Activated CD8-positive, alpha-beta memory T cell treated with anti-CD3 and anti-CD28 coated beads for 36 hours (primary cell): ENCODE measurements around the gene TTC38. TPM values are rescaled to one million over a fixed set of nuclear protein-coding genes. Genes with fewer than 3 reads are reported as not detected.

Source experiments
- CTCF ChIA-PET: fragments of 350-600 bp; sonication (Branson Sonifier 250); formaldehyde crosslinking; loops from one replicate; lab custom pipeline; 2021; ENCODE audit warnings: antibody characterized with exemption; lab: Charles Lee
- POLR2A ChIA-PET: fragments of 350-600 bp; sonication (Branson Sonifier 250); formaldehyde crosslinking; loops from one replicate; lab custom pipeline; 2021; ENCODE audit warnings: antibody characterized with exemption; lab: Charles Lee
- total RNA-seq, 2 experiments: library from RNA; stranded (reverse); gene quantifications; one replicate each; pipeline ENCODE4 v1.2.3, GENCODE V29; 2021

The TTC38 gene
- total RNA-seq, result 10 to 100 TPM; 20.8 to 22.7 TPM

DNA sequence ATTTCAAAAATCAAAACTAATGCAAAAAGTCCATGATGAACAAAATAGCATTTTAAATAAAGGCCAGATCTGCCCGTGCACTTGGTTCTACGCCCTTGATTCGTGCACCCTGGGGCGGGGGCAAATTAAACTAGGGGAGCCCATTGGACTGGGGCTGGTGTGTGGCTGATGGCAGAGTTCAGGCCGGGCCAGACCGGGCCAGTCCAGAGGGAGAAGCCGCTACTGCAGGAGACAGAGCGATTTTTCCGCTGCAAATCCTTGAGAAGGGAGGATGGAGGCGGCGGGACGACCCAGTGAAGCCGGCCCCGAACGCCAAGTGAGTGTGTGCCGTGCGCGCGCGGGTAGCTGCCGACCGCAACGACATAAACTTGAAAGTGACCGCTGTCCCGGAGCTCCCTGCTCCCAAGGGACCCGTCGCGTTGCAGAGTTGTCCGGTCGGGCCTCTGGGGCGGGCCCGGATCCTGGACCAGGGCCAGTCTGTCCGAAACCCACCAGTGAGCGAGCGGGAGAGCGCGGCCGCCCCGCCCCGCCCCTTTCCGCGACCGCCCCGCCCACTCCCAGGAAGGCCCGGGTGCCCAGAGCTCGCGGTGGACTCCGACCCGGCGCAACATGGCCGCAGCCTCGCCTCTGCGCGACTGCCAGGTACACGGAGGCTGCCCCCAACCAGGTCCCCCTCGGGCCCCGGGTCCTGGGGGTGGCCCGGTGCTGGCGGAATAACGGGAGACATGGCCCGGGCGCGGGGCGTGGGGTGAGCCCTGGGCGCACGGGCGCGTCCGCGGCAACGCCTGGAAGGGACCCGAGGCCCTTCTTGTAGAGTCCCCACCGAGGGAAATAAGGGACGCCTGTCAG lies at the start of gene TTC38:
TTC38 (plus strand) TSS at position 578 of the 849 bp plus-strand sequence; CDS start at position 610, 32 bp downstream.
- POLR2A ChIA-PET, result interaction anchor here (0.6 to 1.3 kb wide), 3 partner anchors 20 to 146 kb away, joined by 3 to 5 read pairs (median 3); no protein-coding TSS in a partner anchor

DNA sequence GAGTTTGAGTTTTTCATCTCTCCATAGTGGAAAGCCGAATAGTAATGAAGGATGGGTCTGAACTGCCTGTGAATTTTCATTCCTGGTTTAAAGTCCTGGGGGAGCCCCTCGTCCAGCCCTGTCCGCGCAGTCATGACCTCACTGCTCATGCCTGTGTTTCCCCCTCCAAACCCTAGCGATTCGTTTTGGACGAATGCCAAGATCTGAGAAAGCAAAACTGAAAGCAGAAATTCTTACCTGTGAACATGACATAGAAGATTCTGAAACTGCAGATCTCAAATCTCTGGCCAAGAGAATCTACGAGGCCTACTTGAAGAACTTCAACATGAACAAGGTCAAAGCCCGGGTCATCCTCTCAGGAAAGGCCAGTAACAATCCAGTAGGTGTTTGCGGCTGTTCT lies 48.2 kb upstream of the TTC38 start:
- CTCF ChIA-PET, result no interaction called here
- POLR2A ChIA-PET, result no interaction called here

More for the DNA sequence above, at the start of gene TTC38:
- CTCF ChIA-PET, result interaction anchor here (1.5 kb wide), 1 partner anchor 13 kb away, joined by 6 read pairs; no protein-coding TSS in a partner anchor

DNA sequence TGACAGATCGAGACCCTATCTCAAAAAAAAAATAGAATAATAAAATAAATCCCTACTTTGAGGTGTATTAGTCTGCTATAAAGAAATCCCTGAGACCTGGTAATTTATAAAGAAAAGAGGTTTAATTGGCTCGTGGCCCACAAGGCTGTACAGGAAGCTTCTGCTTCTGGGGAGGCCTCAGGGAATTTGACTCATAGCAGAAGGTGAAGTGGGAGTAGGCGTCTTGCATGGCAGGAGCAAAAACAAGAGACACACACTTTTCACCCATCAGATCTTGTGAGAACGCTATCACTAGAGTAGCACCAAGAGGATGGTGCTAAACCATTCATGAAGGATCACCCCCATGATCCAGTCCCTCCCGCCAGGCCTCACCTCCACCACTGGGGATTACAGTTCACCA lies 46.9 kb upstream of the TTC38 start:
- POLR2A ChIA-PET, result no interaction called here
- CTCF ChIA-PET, result interaction anchor here (0.7 kb wide), 1 partner anchor 87 kb away, joined by 3 read pairs; no protein-coding TSS in a partner anchor

DNA sequence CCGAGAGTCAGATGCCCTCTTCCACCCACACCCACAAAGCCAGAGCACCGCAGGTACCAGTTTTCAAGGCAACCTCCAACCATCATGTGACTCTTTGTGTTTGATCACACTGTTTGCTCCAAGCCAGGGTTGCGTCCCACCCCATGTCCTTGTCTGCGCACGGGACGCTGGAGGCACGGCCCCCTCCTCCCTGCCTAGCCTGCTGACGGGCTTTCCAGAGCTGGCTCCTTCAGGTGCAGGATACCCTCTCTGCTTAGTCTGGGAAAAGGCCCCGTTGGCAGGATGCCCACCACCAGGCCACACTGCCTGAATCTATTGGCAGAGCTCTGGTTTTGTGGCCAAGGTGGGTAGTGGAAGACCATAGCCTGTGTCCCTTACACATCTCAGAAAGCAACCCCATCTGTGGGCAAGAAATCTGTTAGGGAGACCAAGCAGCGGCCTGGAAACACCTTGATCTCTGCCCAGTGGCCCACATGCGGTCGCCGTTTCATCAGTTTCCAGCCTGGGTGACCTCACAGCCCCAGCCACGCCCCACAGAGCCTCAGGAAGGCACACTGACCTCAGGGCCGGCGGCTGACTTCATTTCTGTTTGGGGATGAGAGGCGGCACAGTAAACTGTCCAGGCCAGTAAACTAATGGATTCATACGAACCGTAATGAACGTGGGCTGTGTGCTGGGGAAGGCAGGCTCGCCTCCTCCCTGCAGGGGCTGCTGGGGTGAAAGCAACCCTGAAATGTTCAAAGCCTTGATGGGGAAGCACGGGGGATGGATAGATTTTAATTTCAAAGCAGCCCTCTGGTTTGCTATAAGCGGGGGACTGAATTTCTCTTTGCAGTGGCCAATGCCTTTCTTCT lies 43.5 kb upstream of the TTC38 start:
- POLR2A ChIA-PET, result no interaction called here

DNA sequence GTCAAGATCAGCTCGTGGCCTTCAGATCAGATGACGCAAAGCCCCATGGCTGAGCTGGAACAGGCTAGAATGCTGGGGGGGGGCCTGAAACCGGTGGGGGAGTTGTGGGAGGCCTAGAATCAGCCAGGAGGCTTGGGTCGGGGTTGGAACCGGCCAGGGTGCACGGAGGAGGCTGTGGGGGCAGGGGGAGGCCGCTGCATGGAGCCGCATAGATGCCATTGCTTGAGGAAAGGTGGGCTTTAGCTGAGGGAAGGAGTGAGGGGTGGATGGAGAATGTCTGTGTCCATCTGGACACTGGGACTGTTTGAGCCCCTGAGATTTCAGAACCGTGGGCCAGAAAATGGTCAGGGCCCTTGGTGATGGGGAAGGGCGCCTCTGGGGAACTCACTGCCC lies 42.9 kb upstream of the TTC38 start:
- CTCF ChIA-PET, result interaction anchor here (1.3 kb wide), 1 partner anchor 12 kb away, joined by 3 read pairs; no protein-coding TSS in a partner anchor
- POLR2A ChIA-PET, result no interaction called here

More for the DNA sequence above, 43.5 kb upstream of the TTC38 start:
- CTCF ChIA-PET, result interaction anchor here (1.3 kb wide), 1 partner anchor 11 kb away, joined by 3 read pairs; no protein-coding TSS in a partner anchor

DNA sequence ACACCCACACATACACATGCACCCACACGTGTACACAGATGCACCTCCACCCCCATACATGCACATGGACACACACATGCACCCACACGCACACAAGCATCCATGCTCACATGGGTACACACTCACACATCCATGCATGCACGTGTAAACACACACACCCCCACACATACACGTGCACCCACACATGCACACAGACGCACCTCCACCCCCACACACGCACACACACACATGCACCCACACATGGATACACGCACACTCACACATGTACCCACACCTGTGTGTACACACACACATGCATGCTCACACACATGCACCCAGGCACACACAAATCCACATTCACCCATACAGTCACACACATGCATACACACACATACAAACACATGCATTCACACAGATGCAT lies 42.2 kb upstream of the TTC38 start:
- CTCF ChIA-PET, result no interaction called here
- POLR2A ChIA-PET, result no interaction called here

DNA sequence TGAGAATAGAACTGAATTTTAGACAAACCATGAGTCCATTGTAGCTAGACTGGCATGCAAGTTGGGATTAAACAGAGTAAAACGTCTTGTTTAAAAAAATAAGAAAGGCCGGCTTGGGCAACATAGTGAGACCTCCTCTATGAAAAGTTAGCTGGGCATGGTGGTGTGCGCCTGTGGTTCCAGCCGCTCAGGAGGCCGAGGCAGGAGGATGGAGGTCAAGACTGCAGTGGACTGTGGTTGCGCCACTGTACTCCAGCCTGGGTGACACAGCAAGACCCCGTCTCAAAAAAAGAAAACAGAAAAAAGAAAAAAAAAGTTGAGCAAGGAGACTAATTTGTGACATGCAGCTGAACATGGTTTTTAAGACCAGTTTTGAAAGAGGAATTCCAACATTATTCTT lies 41.2 kb upstream of the TTC38 start:
- POLR2A ChIA-PET, result no interaction called here
- CTCF ChIA-PET, result interaction anchor here (1.3 kb wide), 1 partner anchor 21 kb away, joined by 3 read pairs; no protein-coding TSS in a partner anchor

DNA sequence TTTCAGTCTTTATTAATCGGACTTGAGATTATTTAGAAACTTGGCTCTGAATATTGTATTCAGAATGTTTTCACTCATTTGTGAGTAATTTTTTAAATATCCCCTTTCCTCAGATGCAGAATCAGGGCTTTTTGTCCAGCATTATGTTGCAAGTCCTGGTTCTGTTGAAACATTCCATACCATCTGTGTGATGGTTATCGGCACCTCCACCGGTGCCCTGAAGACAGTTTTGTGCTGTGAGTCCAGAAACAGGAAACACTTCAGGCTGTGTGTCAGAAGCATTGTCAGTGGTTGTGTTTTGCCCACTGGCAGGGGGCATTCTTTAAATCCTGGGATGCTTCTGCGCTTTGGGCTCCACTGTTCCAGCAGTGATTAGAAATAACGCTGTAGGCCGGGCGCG lies 38.1 kb upstream of the TTC38 start:
- ChIA-PET CTCF (no interaction called here), POLR2A (no interaction called here)

DNA sequence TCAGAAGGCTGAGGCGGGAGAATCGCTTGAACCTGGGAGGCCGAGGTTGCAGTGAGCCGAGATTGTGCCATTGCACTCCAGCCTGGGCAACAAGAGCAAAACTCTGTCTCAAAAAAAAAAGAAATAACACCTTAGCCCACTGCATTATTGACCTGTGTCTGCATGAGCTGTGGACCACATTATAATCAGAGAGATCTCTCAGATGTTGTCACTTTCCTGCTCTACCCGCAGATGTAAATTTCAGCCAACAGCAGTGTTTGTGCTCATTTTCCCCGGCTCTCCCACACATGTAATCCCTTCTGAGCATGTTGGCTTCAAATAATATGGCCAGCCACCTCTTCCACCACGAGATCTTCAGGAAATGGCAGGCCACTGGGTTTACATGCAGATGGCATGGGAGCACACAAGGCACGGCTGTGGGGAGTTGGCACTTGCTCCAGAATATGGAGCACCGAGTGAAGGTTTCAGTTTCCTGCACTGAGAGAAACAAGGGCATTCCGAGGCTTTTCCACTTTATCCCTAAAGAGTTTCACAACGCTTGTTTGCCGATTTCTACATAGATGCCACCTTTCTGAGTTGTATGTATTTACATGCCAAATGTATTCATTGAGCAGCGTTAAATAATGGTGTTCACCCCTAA lies 37.4 kb upstream of the TTC38 start:
- POLR2A ChIA-PET, result no interaction called here
- CTCF ChIA-PET, result no interaction called here

DNA sequence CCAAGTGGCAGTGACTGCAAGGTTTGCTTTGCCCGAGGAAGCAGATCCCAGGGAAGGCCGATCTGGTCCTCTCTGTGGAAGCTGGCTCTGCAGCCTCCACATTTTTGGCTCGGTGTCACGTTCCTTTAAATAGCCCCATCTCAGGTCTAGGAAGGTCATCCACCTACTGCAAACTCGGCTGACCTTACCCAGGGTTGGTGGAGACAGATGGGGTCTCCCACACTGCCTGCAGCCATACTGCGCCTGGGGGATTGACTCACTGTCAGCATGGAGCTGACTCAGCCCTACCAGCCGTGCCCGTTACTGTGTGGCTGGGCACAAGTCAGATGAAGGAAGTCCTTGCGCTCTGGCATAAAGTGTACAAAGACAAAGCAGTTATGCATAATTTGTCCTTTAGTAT lies 34.6 kb upstream of the TTC38 start:
- ChIA-PET CTCF (no interaction called here), POLR2A (no interaction called here)

DNA sequence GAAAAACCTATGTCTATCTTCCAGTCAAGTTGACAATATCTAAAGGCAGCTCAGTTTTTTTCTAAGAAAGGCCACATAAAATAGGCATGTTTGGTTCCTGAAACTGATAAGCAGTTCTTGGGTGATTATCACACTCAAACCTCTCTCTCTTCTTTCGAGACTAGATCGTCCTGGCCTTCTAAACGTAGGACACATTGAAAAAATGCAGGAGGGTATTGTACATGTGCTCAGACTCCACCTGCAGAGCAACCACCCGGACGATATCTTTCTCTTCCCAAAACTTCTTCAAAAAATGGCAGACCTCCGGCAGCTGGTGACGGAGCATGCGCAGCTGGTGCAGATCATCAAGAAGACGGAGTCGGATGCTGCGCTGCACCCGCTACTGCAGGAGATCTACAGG lies 32.8 kb upstream of the TTC38 start:
- ChIA-PET POLR2A (no interaction called here), CTCF (no interaction called here)

DNA sequence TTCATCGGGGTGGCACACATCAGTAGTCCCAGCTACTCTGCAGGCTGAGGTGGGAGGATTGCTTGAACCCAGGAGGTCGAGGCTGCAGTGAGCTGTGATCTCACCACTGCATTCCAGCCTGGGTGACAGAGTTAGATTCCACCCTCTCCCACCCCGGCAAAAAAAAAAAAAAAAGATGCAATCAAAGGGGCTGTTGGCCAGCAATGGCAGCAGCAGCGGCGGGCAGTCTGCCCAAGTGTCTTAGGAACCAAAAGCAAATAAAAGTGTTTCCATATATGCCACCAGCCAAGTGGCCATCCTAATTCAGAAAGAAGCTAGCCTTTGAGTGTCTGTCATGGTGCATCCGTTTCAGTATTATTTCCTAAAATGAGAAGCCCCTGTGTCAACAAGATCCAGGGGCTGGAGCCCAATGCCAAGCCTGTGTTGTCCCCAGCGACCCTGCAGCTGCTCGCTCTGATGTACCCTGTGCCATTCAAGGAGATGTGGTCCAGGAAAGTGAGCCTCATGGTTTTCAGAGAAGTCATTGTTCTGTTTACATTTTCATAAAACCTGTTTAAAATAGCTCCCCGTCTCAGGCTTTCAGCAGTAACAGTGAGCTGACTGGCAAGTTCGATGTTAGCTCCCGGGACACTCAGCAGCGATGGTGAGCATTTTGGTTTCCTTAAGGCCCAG lies 30.2 kb upstream of the TTC38 start:
- CTCF ChIA-PET, result interaction anchor here (0.7 kb wide), 1 partner anchor 64 kb away, joined by 6 read pairs; no protein-coding TSS in a partner anchor
- POLR2A ChIA-PET, result no interaction called here

DNA sequence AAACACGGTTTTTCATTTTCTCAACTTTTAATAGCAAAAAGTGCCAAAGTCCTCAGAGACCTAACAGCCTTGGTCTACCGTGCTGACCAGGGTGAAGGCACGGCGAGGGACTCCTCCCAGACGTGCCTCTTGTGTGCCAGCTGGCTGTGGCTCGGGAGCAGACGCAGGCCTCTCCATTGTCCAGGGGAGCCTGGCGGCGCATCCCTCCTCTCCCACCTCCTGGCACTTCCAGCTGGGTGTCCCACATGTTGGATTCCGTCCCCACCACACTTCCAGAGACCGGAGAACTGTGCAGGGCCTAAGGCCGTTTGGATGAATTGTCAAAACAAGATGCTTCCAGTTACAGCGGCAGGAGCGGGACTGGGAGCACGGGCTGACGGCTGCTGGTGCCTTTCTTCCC lies 29.3 kb upstream of the TTC38 start:
- POLR2A ChIA-PET, result no interaction called here
- CTCF ChIA-PET, result no interaction called here

DNA sequence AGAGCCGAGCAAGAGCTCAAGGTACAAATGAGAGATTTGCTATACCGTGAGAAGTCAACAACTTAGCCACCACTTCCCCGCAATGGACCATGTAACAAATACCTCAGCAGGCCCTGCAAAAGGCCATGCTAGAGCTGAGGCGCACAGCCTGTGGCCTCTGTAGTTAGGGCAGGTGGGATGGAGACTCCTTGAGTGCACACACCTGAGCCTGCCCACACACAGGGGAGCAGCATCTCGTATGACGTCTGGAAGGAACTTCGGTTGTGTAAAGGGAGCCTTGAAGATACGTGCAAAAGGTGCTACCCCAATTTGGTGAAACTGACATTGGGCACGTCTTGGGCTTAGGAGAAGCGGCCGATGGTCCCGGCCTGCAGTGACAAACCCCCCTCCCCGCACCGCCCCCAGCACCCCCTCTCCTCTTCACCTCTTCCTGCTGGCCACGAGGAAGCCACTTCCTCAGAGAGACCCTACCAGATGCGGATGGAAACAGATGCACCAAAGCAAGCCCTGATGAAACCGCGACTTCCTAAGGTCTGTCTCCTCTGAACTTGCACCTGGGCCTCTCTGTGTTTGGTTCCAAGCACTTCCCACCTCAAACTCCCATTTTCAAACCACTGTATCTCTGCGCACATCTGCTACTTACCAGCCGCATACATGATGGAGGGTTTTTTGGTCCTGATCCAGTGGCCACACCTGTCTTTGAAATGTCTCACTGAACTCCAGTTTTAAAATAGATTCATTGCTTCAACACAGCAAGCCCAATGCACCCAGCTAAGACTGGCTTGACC lies 28.4 kb upstream of the TTC38 start:
- POLR2A ChIA-PET, result interaction anchor here (1.1 kb wide), 1 partner anchor 11 kb away, joined by 3 read pairs; the partner anchor contains the start of gene CDPF1
- CTCF ChIA-PET, result no interaction called here

DNA sequence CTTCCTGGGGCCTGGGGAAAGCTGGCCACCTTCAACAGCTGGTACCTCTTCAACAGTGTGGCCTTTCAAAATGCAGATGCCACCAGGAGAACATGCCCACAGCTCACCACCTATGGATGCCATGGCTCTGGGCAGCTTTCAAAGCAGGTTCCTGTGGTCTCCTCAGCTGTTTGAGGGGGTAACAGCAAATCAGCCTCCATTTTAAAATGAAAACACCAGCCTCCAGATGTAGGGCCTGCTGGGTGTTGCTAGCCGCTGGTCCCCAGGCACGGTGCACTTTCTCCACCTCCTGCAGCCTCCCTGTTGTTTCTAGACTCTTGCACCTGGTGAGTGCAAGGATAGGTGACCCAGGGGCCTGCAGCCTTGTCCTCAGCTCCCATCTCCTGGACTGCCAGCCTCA lies 27.7 kb upstream of the TTC38 start:
- ChIA-PET CTCF (no interaction called here), POLR2A (interaction anchor here (1.1 kb wide), 1 partner anchor 10 kb away, joined by 3 read pairs; the partner anchor contains the start of gene CDPF1)

DNA sequence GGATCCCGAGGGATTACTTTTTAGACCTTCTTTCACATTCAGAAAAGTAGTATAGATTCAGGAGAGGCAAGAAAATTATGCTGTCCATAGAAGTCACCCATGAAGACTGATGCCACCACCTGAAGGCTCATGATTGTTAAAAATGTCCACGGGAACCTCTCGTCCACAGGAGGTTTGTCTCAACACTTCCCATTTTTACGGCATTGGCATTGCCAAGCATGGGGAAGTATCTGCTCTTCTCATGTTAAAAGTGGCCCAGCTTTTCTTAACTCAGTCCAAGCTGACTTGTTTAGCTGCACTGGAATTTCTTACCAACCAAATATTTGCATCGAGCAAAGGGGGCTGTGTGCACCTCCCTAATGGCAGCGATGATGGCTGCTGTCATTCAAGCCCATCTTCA lies 27.3 kb upstream of the TTC38 start:
- CTCF ChIA-PET, result no interaction called here
- POLR2A ChIA-PET, result interaction anchor here (1.1 kb wide), 1 partner anchor 10 kb away, joined by 3 read pairs; the partner anchor contains the start of gene CDPF1

DNA sequence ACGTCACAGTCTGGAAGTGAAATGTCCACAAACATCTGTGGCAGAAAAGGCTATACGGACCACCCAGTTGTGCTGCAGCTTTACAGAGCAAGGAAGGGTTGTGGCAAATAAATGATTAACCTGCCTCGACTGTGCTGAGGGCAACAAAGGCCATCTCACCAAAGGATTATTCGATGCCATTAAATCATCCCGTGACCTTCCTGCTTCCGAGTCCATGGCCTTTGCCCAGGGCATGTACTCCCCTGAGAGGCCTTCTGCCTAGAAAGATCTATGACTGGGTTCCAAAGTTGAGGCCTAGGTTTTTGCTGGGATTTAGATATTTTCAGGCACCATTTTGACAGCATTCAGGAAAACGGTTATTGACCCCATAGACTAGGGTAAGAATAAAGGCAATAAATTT lies 26.9 kb upstream of the TTC38 start:
- ChIA-PET POLR2A (no interaction called here), CTCF (interaction anchor here (1.3 kb wide), 1 partner anchor 228 kb away, joined by 4 read pairs; no protein-coding TSS in a partner anchor)
